OCI-LY7 (cell line): ENCODE results near the gene VDR. TPM values are rescaled to one million over a fixed set of nuclear protein-coding genes. Genes with fewer than 3 reads are reported as not detected.
"Not testable (repeated sequence)": the region's sequence is repeated elsewhere in the genome, so short reads cannot be mapped to it uniquely, and the experiment has no call there.

Source experiments
- BruUV-seq: library from RNA; stranded (reverse); fragments of 400-500 nt; replicated peaks from 2 replicates; lab custom pipeline; 2021; lab: Mats Ljungman, UMichigan
- CTCF ChIA-PET: fragments of 300-600 bp; sonication (Branson Sonifier 250); formaldehyde crosslinking; loops from one replicate; lab custom pipeline; 2022; ENCODE audit warnings: antibody characterized with exemption; ENCODE audit not compliant: unreplicated experiment; lab: Charles Lee
- POLR2A ChIA-PET: fragments of 300-600 bp; sonication (Branson Sonifier 250); formaldehyde crosslinking; loops from one replicate; lab custom pipeline; 2022; ENCODE audit warnings: antibody characterized with exemption; lab: Charles Lee
- DNase-seq: peaks from one replicate; pipeline ENCODE4 v3.0.0-alpha.2; 2015; ENCODE audit warnings: low spot score
- H2AFZ ChIP-seq: fragments of 200-600 bp; sonication (generic), shearing (Covaris generic); 2 replicates; pipeline ENCODE4 v1.6.1; 2014; ENCODE audit warnings: mild to moderate bottlenecking, antibody characterized with exemption, low read length, moderate library complexity
- H3K27ac ChIP-seq: fragments of 200-600 bp; sonication (generic); 2 replicates; pipeline ENCODE4 v1.5.1; 2014; ENCODE audit warnings: mixed run types, low read depth, mild to moderate bottlenecking, moderate library complexity, low read length, inconsistent platforms; ENCODE audit not compliant: poor library complexity, severe bottlenecking
- H3K36me3 ChIP-seq: fragments of 200-600 bp; sonication (generic); 2 replicates; pipeline ENCODE4 v1.6.1; 2014; ENCODE audit warnings: mild to moderate bottlenecking, antibody characterized with exemption, low read length, moderate library complexity, mixed read lengths; ENCODE audit not compliant: insufficient read depth
- H3K4me1 ChIP-seq: fragments of 200-600 bp; sonication (generic); 2 replicates; pipeline ENCODE4 v1.5.1; 2014; ENCODE audit warnings: mild to moderate bottlenecking, low read length; ENCODE audit not compliant: insufficient read depth, poor library complexity, severe bottlenecking
- H3K4me2 ChIP-seq: fragments of 200-600 bp; sonication (generic); 2 replicates; pipeline ENCODE4 v1.6.1; 2014; ENCODE audit warnings: mild to moderate bottlenecking, low read length
- H3K4me3 ChIP-seq: fragments of 200-600 bp; sonication (generic); 2 replicates; pipeline ENCODE4 v1.5.1; 2014; ENCODE audit warnings: mild to moderate bottlenecking, low read depth, low read length; ENCODE audit not compliant: poor library complexity, severe bottlenecking
- H3K79me2 ChIP-seq: fragments of 200-600 bp; sonication (generic); 2 replicates; pipeline ENCODE4 v1.6.1; 2016; ENCODE audit warnings: low read depth, mild to moderate bottlenecking, low read length, moderate library complexity, mixed read lengths; ENCODE audit not compliant: insufficient read depth
- H3K9me2 ChIP-seq: fragments of 200-600 bp; sonication (generic); 2 replicates; pipeline ENCODE4 v1.6.1; 2016; ENCODE audit warnings: mild to moderate bottlenecking, low read length, mixed read lengths; ENCODE audit not compliant: insufficient read depth
- H3K9me3 ChIP-seq: fragments of 200-600 bp; sonication (generic); 2 replicates; pipeline ENCODE4 v1.6.1; 2014; ENCODE audit warnings: mild to moderate bottlenecking, mixed run types, low read length, mixed read lengths
- H4K20me1 ChIP-seq: fragments of 200-600 bp; sonication (generic); 2 replicates; pipeline ENCODE4 v1.6.1; 2014; ENCODE audit warnings: mild to moderate bottlenecking, antibody characterized with exemption, low read length, moderate library complexity, mixed read lengths; ENCODE audit not compliant: insufficient read depth
- EZH2phosphoT487 ChIP-seq: fragments of 200-600 bp; sonication (generic); IDR thresholded peaks from 2 replicates; pipeline ENCODE4 v1.6.1; 2018; ENCODE audit warnings: low read depth, borderline replicate concordance, mild to moderate bottlenecking, mixed run types, antibody characterized with exemption, low read length, moderate library complexity, mixed read lengths
- intact Hi-C: fragments of 100-400 bp; cut with micrococcal nuclease; formaldehyde crosslinking; loops from one replicate; pipeline ENCODE4 v1.10.0; 2022; ENCODE audit not compliant: unreplicated experiment
- total RNA-seq, 2 experiments: library from RNA; depleted of rRNA in 1 of 2; stranded (reverse); fragments of >200 nt in 1 of 2; shearing (Covaris generic) in 1 of 2; gene quantifications; 2 replicates each; pipeline ENCODE4 v1.2.3, GENCODE V29; 2014 to 2022
- TF ChIP-seq, protein P1 (sequence below): fragments of 200-600 bp; sonication (generic); conservative IDR thresholded peaks from 2 replicates; pipeline ENCODE4 v1.5.1; 2014; ENCODE audit warnings: mild to moderate bottlenecking, antibody characterized with exemption, low read length, moderate library complexity, mixed read lengths

The VDR gene
- total RNA-seq, 2 experiments from 2014 or later = 1.9 to 5.4 TPM

DNA sequence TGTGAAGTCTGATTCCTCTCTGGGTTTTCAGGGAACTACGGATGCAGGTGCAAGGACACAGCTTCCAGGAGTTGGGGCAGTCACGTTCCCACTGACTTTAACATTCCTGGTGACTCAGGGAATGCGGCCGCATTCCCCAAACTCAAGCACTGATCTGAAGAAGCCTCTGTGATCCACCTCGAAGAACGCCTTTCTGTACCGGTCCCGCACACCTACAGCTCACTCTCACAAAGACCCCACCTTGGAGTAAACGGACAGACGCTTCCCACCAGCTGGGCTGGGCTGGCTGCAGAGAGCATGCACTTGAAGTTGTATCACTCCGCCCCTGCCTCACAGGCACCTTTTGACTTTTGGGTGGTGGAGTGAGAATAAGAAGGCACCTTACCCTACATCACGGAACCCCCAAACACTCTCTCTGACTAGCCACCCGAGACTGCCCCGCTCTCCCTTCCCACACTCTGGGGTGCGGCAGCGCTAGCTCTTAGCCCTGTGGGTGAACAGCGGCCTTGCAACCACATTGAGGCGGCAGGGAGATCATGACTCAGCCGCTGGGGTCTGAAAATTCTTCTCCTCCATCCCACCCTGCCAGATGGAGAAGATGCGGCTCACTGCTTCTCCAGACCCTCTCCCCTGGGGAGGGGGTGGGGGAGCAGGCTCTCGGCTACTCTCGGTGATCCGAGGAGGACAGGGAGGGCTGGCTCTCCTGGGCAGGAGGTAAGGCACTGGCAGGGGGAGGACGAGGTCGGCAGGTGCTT, 61.4 kb downstream of the VDR start:
- H3K4me3 ChIP-seq = no peak overlapping the region
- CTCF ChIA-PET = no interaction called here
- no peaks in the 10 kb centered on the region for H3K79me2 ChIP-seq
- H4K20me1 ChIP-seq = no peaks in the 10 kb centered on the region
- no peak overlapping the region for H3K27ac ChIP-seq
- no TSS peak for BruUV-seq
- H3K4me1 ChIP-seq = peaks cover under 1% of the 10 kb centered on the region
- TF ChIP-seq, protein P1, sequence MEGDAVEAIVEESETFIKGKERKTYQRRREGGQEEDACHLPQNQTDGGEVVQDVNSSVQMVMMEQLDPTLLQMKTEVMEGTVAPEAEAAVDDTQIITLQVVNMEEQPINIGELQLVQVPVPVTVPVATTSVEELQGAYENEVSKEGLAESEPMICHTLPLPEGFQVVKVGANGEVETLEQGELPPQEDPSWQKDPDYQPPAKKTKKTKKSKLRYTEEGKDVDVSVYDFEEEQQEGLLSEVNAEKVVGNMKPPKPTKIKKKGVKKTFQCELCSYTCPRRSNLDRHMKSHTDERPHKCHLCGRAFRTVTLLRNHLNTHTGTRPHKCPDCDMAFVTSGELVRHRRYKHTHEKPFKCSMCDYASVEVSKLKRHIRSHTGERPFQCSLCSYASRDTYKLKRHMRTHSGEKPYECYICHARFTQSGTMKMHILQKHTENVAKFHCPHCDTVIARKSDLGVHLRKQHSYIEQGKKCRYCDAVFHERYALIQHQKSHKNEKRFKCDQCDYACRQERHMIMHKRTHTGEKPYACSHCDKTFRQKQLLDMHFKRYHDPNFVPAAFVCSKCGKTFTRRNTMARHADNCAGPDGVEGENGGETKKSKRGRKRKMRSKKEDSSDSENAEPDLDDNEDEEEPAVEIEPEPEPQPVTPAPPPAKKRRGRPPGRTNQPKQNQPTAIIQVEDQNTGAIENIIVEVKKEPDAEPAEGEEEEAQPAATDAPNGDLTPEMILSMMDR = no peak
- TF ChIP-seq EZH2phosphoT487 = no peak
- no peaks in the 10 kb centered on the region for H3K36me3 ChIP-seq
- POLR2A ChIA-PET = no interaction called here
- intact Hi-C loops = no loop called here
- no peak overlapping the region for H2AFZ ChIP-seq
- no peaks in the 10 kb centered on the region for H3K9me3 ChIP-seq
- H3K4me2 ChIP-seq = no peak overlapping the region
- DNase-seq = no peak
- H3K9me2 ChIP-seq = no peaks in the 10 kb centered on the region

DNA sequence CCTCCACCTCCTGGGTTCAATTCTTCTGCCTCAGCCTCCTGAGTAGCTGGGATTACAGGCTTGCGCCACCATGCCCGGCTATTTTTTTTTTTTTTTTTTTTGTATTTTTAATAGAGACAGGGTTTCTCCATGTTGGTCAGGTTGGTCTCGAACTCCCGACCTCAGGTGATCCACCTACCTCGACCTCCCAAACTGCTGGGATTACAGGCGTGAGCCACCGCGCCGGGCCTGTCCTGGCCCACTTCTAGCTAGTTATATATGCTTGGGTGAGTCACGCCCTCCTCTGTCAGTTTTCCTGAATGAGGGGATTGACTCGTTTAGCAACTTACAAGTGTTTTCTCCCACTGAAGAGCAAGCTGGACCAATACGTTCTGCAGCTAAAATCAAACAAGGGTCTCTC, 62.3 kb downstream of the VDR start:
- POLR2A ChIA-PET, H3K36me3 ChIP-seq, intact Hi-C loops, BruUV-seq, H3K9me2 ChIP-seq, H3K4me3 ChIP-seq, DNase-seq, H4K20me1 ChIP-seq, H3K4me1 ChIP-seq, H3K4me2 ChIP-seq, CTCF ChIA-PET, H2AFZ ChIP-seq, H3K9me3 ChIP-seq, H3K27ac ChIP-seq, H3K79me2 ChIP-seq: not testable (repeated sequence)

DNA sequence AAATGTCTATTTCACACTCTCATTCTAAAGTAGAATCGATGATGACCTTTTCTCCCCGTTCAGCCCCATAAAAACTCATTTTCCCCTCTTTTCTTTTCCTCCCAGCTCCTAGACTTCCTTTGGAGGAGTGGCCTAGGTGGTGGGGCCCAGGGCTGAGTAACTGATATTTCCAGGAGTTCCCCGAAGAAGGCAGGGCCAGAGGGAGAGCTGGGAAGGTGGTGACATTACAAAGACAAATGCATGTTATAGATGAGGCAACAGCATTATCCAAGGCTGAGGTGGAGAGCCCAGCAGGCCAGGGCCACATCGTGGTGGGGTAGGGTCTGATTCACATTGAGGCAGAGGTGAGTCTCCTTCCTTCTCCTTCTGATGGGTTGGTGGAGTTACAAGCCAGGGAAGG, 62.9 kb downstream of the VDR start:
- ChIA-PET CTCF (interaction anchor here (1.6 kb wide), 1 partner anchor 25 kb away, joined by 5 read pairs; no protein-coding TSS in a partner anchor), POLR2A (interaction anchor here (0.8 to 1.3 kb wide), 2 partner anchors 42 to 75 kb away, joined by 3 read pairs; no protein-coding TSS in a partner anchor)
- no peaks in the 10 kb centered on the region for H4K20me1 ChIP-seq
- H3K4me1 ChIP-seq = peaks cover 16% of the 10 kb centered on the region
- H3K36me3 ChIP-seq = no peaks in the 10 kb centered on the region
- H2AFZ ChIP-seq = no peak overlapping the region
- no peak overlapping the region for H3K4me2 ChIP-seq
- no peaks in the 10 kb centered on the region for H3K79me2 ChIP-seq
- H3K4me3 ChIP-seq = no peak overlapping the region
- no peaks in the 10 kb centered on the region for H3K9me3 ChIP-seq
- H3K27ac ChIP-seq = no peak overlapping the region
- intact Hi-C loops = no loop called here
- no peak for DNase-seq
- no TSS peak for BruUV-seq
- TF ChIP-seq EZH2phosphoT487 = no peak
- TF ChIP-seq, protein P1 = no peak
- H3K9me2 ChIP-seq = no peaks in the 10 kb centered on the region
